Brain pericyte (primary cell): Measurements from ENCODE around the gene CCDC116.
"Not testable (repeated sequence)": the region's sequence is repeated elsewhere in the genome, so short reads cannot be mapped to it uniquely, and the experiment has no call there.

Experiments
- DNase-seq: peaks from one replicate; pipeline ENCODE4 v3.0.0-alpha.2; 2012; ENCODE audit warnings: low read depth, low spot score

Gene CCDC116

GRCh38 chr22:21631025-21631424 lies 1.5 kb upstream of the CCDC116 start:
- DNase-seq, result no peak

DNA sequence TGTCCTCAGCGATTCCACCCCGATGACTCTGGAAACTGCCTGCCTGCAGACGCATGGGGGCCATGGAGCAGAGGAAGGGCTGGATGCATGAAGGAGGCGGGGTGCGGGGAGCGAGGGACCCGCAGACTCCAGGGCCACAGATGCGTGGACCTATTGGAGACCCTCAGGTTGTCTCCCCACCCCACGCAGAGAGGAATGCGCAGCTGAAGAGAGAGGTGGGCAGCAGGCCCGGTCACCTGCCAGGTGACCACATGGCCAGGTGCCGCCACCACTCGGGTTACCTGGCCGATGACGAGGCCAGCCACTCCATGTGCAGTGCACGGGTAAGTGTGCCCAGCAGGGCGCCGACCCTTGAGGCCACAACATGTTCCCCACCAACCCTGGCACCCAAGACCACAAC lies 371 bp downstream of the CCDC116 start:
- no peak for DNase-seq

GRCh38 chr22:21633481-21633880 lies 921 bp downstream of the CCDC116 start:
- no peak for DNase-seq

- DNase-seq, result no peak
Observed at GRCh38 chr22:21634081-21634480, 1.5 kb downstream of the CCDC116 start.

- DNase-seq, result no peak
Observed at GRCh38 chr22:21634844-21635243, 2.3 kb downstream of the CCDC116 start.

DNA sequence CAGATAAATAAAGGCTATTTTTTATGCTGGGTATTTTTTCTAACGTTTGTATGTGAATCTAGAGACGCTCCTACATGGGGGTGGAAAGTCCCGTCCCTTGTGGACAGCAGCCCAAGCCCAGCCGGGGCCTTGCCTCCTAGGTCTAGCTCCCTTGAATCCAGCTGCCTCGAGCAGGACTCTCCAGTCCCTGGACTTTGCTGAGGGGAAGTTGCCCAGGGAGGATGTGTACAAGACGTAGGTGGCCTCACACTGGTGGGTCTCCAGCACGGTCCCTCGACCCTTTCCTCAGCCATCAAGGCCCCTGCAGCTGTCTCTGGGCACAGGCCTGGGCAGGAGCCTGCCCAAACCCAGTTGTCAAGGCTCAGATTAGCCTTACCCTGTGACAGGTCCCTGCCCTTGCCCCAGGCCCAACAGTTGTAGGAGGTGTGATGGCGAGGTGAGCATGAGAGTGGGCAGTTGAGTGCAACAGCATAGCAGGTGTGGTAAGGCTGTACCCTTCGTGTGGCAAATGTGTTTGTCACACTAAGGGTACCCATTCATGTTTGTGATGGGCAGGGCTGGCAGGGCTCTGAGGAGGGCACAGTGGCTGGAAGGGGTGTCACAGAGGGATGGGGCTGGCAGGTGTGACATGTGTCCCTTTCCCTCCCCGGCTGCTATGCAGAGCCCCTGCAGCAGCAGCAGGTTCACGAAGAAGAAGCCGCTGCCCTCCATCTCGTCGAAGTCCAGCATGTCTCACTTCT lies 3.4 kb downstream of the CCDC116 start:
- DNase-seq, result no peak

GRCh38 chr22:21636629-21637218 lies 4.2 kb downstream of the CCDC116 start:
- DNase-seq, result no peak

GRCh38 chr22:21637450-21637849 lies 4.9 kb downstream of the CCDC116 start:
- not testable (repeated sequence) for DNase-seq

DNA sequence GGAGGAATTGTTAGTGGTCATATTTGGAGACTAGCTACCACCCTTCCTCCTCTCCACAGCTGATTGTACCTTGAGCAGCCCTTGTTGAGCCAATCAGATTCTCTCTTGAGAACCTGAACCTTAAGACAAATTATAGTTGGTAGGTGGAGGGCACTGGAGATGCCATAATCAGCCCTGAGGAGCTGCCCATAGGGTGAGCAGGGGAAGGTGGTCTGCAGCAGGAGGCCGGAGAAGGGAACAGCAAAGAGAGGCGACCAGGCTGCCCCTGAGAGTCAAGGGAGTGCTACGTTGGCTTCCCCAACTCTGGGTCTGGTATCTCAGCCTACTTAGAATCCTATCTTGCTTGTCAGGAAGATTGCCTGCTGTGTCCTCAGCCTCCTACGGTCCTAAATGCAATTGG lies 6.8 kb downstream of the CCDC116 start:
- no peak for DNase-seq

DNA sequence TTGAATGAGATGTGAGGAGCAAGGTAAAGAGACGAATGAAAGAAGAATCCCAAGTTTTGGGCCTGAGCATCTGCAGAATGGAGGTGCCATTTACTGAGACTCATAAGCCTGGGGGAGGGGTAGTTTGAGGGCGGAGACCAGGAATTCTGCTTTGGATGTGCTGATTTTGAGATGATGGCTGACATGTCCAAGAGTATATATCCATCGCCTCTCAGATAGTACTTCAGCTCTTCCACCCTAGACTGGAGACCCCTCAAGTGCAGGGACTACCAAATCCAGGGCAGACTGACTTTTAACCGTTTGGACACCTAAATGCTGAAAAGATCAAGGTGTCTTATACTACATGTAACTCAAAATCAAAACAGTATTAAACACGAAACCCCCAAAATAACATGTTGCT lies 8.2 kb downstream of the CCDC116 start:
- DNase-seq, result no peak

DNA sequence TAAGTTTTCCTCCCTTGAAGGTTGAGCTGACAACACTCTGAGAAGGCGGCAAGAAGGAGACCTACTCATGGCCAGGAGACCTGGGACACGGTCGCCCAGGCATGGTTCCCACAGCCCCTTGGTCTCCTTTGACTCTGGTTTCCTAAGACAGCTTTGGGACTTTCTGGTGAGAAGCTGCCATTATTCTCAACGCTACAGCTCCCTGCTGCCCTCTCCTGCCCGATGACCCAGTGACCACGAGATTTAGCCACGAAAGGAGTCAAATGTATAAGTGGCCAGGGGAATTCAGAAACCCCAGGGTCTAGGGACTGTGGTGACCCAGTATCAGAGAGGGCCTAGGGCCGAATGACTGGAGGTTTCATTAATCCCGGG lies 8.8 kb downstream of the CCDC116 start:
- DNase-seq, result no peak

DNA sequence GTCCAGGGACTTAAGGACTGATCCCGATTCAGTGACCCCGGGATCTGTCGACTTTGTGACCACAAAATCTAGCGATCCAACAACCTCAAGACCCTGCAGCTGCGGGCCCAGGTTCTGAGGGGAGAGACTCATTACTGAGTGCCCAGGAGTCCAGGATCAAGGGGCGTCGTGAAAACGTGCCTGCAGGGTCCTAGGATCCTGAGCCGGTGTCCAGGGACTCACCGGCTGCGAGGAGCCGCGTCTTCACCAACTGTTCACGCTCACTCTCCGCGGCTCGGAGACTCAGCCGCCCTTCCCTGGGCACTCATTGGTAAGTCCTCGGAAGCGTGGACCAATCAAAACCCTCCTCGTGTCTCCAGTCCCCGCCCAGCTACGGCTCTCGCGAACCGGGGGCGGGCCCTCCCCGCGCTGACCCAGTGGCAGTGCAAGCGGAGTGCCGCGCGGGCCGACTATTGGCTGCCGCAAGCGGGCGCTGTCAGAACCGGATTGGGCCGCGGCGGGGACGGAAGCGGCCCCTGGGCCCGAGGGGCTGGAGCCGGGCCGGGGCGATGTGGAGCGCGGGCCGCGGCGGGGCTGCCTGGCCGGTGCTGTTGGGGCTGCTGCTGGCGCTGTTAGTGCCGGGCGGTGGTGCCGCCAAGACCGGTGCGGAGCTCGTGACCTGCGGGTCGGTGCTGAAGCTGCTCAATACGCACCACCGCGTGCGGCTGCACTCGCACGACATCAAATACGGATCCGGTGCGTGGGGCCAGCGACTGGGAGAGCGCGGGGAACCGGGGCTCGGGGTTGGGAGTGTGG lies 9.4 kb downstream of the CCDC116 start, which contains the start of gene SDF2L1:
SDF2L1 (plus strand) TSS at position 514 of the 795 bp plus-strand sequence; CDS start at position 549, 35 bp downstream.
- DNase-seq, result peak; percentile 95

DNA sequence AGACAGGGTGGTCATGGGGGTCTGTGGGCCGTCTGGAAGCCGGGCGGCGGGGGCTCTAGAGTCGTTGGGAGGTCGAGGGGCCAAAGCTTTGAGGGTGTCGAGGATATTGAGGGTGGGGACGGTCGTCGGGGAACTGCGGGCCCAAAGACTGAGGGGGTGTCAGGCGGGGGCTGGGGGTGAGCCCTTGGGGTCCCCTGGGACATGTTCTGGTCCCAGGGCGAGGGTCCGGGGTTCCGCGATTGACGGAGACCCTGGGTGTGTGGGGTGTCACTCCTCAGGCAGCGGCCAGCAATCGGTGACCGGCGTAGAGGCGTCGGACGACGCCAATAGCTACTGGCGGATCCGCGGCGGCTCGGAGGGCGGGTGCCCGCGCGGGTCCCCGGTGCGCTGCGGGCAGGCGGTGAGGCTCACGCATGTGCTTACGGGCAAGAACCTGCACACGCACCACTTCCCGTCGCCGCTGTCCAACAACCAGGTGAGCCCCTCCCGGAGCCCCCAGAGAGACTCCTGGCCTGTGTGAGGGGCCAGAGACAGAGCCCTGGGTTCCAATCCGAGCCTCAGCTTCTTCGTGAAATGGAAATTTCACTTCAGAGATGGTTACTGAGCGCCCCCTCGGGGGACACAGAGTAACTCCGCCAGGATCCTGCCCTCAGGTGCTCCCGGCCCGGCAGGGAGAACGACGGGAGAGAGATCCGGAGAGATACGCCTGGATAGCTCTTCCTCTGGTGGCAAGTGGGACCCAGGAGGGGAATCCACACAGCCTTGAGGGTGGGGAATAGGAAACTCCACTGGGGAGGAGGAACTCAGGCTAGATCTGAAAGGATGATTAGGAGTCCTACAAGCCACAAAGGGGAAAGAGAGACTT lies 10.3 kb downstream of the CCDC116 start:
- no peak for DNase-seq

DNA sequence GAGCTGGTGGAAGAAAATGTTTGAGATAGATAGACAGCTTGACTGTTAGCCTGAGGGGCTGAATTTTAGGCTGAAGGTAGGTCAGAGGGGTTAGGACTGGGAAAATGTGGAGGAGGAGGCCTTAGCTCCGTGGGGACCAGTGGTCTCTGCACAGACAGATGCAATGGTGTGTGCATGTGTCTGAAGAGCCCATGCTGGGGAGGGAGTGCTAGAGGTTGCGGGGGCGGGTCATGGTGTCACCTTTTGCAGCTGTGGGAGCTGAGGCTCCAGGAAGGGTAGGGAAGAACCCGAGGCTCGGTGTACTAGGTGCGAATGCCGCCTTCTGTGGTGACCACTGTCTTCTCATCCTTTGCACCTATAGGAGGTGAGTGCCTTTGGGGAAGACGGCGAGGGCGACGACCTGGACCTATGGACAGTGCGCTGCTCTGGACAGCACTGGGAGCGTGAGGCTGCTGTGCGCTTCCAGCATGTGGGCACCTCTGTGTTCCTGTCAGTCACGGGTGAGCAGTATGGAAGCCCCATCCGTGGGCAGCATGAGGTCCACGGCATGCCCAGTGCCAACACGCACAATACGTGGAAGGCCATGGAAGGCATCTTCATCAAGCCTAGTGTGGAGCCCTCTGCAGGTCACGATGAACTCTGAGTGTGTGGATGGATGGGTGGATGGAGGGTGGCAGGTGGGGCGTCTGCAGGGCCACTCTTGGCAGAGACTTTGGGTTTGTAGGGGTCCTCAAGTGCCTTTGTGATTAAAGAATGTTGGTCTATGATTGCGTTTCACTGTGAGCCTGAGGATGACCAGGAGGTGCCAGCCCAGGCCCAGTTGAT lies 11.2 kb downstream of the CCDC116 start:
- DNase-seq, result no peak

DNA sequence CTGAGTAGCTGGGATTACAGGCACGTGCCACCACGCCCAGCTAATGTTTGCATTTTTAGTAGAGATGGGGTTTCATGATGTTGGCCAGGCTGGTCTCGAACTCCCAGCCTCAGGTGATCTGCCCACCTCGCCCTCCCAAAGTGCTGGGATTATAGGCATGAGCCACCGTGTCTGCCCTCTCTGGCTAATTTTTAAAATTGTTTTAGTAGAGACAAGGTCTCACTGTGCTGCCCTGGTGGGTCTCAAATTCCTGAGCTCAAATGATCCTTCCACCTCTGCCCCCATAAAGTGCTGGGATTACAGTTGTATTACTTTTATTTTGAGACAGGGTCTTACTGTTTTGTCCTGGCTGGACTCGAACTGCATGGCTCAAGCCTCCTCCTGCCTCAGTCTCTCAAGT lies 13.0 kb downstream of the CCDC116 start:
- DNase-seq, result not testable (repeated sequence)

DNA sequence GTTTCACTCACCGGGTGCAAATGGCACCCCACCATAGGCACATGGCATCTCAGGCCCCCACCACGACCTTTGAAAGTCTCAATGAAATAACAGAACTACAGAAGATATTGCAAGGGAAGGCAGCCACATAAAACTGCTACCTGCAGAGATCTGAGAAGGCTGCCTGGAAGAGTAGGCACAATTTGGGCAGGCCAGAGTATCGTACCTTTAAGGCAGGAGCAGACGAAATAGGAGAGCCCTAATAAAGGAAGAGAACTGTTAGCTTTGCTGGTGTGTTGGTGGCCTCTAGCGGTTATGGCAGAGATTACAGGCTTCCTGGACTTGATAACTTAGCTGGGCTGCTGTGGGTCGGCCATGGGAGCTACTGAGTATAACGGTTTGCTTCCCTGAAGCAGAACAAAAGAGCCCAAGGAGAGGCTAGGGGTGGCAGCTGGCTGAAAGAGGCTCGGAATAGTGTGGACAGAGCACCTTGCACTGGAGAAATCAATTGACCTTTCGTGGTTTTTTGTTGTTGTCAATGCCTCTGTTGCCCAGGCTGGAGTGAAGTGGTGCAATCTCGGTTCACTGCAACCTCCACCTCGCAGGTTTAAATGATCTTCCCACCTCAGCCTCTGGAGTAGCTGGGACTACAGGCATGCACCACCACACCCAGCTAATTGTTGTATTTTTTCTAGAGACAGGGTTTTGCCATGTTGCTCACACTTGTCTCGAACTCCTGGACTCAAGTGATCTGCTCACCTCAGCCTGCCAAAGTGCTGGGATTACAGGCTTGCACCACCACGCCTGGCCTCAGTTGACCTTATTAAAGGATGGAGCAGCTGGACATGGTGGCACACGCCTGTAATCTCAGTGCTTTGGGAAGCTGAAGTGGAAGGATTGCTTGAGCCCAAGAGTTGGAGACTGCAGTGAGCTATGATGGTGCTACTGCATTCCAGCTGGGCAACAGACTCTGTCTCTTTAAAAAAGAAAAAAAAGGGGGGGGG lies 14.3 kb downstream of the CCDC116 start:
- DNase-seq, result no peak

DNA sequence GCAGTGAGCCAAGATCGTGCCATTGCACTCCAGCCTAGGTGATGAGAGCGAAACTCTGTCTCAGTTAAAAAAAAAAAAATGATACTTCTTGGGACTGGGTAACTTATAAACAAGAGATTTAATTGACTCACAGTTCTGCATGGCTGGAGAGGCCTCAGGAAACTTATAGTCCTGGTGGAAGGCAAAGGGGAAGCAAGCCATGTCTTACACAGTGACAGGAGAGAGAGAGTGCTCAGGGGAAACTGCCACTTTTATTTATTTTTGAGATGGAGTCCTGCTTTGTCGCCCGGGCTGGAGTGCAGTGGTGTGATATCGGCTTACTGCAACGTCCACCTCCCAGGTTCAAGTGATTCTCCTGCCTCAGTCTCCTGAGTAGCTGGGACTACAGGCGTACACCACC lies 17.7 kb downstream of the CCDC116 start:
- DNase-seq, result no peak

DNA sequence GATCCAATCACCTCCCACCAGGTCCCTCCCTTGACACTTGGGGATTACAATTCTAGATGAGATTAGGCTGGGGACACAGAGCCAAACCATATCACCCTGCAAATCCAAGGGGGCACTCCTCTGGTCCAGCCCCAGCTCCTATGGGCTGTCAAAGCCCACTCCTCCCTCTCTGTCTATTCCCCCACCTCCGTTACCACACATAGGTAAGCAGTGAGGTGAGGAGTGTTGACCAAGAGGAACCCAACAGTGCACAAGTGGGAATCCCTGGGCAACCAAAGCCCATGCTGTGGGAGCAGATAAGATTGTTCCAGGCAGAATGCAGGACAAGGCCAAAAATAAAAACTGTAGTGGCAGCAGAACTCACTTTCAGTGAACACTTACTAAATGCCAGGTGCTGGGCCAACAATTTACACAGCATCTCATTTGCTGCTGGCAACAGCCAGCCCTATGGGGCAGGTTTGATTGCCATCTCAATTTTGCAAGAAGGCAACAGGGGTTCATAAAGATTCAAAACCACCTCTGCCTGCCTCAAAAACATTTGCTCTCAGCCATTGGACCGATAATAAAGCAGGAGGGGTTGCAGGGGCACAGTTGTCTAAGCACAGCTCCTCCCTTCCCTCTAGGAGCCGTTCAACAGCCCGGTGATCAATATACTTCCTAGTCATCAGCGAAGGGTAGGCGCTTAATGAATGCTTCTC lies 18.4 kb downstream of the CCDC116 start:
- no peak for DNase-seq

GRCh38 chr22:21651521-21652009 lies 19.0 kb downstream of the CCDC116 start:
- no peak for DNase-seq
